ENCODE measurements around the gene LY6G5C.

Gene LY6G5C

DNA sequence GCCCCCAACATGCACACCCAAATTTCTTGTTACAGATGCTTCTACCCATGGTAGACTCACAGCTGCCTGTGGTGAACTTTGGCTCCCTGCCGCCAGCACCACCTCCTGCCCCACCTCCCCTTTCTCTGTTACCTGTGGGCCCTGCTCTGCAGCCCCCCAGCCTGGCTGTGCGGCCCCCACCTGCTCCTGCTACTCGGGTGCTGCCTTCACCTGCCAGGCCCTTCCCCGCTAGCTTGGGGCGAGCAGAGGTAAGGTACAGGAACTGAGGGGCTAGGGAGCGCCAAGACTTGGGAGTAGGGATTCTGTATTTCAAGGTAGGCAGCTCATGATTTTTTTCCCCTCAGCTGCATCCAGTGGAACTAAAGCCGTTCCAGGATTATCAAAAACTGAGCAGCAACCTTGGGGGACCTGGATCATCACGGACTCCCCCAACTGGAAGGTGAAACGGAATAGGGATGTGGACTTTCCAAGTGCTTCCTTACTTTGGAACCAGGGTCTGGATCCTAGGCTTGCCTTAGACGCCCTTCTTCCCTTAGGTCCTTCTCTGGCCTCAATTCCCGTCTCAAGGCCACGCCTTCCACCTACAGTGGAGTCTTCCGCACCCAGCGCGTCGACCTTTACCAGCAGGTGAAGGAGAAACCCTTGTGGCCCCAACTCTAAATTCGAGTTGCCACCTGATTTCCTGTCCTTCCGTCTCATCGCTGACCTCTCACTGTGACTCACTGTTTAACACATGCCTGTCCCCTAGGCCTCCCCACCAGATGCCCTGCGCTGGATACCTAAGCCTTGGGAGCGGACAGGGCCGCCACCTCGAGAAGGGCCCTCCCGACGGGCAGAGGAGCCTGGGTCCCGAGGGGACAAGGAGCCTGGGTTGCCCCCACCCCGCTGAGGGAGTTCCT is 43.9 kb downstream of the LY6G5C start:
- DNase-seq = no peak

DNA sequence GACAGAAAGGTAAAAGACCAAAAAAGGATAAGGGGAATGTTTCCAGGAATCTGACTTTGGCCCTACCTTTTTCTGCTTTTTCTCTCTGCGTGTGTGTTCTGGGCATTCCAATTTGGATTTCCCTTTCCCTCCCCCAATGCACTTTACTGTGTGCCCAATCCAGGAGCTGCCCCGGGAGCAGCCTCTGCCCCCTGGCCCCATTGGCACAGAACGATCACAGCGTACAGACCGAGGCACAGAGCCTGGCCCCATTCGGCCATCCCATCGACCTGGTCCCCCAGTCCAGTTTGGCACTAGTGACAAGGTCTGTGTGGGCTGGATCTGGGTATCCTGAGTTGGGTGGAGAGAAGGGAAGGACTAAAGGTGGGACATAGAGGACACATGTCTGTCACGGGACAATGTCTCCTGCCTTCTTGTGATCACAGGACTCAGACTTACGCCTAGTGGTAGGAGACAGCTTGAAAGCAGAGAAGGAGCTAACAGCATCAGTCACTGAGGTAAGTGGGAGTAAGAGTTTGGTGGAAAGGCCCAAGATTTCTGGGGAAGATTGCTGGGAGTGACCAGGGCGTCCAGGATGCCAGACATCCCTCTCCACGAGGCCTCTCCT is 45.8 kb downstream of the LY6G5C start:
- DNase-seq = no peak

DNA sequence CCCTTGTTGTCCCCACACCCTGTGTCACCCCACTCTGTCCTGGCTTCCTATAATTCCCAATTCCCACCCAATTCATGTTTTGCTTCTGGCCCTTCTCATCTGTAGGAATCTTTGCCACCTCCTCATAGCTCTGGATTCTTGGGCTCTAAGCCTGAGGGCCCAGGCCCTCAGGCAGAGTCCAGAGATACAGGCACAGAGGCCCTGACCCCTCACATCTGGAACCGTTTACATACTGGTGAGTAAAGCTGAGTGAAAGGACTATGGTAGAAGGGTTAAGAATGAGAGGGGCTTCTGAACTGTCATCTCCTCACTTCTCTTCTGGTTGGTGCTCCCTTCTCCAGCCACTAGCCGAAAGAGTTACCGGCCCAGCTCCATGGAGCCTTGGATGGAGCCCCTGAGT is 46.7 kb downstream of the LY6G5C start:
- DNase-seq = no peak

DNA sequence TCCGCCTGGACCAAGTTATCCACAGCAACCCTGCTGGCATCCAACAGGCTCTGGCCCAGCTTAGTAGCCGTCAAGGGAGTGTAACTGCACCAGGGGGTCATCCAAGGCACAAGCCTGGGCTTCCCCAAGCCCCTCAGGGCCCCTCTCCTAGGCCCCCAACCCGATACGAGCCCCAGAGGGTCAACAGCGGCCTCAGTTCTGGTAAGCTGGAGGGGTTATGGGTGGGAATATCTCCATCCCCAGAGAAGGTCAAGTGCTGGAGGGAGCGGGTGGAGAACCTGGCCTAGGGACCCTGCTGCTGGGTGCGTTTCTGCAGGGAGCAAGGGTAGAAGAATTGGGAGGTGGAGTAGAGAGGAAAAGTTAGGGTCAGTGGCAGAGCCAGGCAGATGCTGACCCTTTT is 47.4 kb downstream of the LY6G5C start:
- DNase-seq = no peak

DNA sequence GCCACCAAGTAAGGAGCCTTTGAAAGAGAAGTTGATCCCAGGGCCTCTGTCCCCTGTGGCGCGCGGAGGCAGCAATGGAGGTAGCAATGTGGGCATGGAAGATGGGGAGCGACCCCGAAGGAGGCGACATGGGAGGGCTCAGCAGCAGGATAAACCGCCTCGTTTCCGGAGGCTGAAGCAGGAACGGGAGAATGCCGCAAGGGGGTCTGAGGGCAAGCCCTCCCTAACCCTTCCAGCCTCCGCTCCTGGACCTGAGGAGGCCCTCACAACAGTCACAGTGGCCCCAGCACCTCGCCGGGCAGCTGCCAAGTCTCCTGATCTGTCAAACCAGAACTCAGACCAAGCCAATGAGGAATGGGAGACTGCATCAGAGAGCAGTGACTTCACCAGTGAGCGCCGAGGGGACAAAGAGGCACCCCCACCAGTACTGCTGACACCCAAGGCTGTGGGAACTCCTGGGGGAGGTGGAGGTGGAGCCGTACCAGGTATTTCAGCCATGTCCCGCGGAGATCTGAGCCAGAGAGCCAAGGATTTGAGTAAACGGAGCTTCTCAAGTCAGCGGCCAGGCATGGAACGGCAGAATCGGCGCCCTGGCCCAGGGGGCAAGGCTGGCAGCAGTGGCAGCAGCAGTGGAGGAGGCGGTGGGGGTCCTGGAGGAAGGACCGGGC is 48.5 kb downstream of the LY6G5C start:
- no peak for DNase-seq

DNA sequence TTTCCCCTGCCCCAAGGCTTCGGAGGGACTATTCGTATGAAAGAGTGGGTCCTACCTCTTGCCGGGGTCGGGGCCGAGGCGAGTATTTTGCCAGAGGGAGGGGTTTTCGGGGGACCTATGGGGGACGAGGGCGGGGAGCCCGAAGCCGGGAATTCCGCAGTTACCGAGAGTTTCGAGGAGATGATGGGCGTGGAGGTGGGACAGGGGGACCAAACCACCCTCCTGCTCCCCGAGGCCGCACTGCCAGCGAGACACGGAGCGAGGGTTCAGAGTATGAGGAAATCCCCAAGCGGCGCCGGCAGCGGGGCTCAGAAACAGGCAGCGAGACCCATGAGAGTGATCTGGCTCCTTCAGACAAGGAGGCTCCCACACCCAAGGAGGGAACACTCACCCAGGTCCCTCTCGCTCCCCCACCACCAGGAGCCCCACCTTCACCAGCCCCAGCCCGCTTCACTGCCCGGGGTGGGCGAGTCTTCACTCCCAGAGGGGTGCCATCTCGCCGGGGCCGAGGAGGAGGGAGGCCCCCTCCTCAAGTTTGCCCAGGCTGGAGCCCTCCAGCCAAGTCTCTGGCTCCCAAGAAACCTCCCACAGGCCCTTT is 49.1 kb downstream of the LY6G5C start:
- no peak for DNase-seq

DNA sequence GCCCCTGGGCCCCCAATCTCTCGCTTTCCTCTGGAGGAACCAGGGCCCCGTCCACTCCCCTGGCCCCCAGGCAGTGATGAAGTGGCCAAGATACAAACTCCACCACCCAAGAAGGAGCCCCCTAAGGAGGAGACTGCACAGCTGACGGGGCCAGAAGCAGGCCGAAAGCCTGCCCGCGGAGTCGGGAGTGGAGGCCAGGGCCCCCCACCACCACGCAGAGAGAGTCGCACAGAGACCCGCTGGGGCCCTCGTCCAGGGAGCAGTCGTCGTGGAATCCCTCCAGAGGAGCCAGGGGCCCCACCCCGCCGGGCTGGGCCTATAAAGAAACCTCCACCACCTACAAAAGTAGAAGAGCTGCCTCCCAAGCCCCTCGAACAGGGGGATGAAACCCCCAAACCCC is 49.7 kb downstream of the LY6G5C start:
- DNase-seq = no peak

DNA sequence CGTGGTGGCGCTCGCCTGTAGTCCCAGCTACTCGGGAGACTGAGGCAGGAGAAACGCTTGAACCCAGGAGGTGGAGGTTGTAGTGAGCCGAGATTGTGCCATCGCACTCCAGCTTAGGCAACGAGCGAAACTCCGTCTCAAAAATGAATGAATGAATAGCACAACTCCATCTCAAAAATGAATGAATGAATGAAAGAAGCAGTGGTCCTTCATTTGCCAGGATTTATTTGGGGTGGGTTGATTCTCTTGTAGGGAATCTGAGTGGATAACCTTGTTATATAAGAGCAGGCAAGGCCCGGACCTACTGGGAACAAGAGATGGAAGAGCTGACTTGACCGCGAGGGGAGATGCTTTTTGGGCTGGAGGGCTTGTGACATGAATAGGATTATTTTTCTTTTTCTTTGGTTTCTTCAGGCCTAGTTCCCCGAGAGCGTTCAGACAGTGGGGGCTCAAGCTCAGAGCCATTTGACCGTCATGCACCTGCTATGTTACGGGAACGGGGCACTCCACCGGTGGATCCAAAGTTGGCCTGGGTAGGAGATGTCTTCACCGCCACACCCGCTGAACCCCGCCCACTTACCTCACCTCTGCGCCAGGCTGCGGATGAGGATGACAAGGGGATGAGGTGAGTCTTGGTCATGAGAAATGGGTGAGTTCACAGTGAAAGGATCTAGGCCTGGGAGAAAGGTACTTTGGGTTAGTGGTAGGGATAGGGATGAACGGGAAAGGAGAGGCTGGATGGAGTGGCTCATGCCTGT is 50.5 kb downstream of the LY6G5C start:
- no peak for DNase-seq

DNA sequence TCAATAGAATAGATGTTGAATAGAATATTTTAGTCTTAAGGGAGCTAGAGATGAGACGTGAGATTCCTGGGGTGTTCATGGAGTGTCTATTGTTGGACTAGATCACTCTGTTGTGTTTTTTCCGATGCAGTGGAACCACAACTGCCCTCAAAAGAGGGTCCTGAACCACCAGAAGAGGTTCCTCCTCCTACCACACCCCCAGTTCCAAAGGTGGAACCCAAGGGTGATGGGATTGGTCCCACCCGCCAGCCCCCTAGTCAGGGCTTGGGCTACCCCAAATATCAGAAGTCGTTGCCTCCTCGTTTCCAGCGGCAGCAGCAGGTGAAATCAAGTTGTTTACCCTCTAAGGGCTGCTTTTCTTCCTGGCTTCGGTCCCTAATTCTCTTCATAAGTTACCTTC is 51.9 kb downstream of the LY6G5C start:
- DNase-seq = no peak

DNA sequence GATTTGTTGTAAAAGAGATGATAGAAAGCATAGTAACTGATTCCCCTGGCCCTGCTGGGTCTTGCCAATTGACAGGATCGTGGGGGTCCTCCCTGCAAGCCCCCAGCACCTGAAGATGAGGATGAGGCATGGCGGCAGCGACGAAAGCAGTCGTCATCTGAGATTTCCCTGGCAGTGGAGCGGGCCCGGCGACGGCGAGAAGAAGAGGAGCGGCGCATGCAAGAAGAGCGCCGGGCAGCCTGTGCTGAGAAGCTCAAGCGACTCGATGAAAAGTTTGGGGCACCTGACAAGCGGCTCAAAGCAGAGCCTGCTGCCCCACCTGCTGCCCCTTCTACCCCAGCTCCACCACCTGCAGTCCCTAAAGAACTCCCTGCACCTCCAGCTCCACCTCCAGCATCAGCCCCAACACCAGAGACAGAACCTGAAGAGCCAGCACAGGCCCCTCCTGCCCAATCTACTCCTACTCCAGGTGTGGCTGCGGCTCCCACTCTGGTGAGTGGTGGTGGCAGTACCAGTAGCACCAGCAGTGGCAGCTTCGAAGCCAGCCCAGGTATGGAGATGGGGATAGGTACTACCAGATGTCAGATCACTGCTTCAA is 53.1 kb downstream of the LY6G5C start:
- no peak for DNase-seq

DNA sequence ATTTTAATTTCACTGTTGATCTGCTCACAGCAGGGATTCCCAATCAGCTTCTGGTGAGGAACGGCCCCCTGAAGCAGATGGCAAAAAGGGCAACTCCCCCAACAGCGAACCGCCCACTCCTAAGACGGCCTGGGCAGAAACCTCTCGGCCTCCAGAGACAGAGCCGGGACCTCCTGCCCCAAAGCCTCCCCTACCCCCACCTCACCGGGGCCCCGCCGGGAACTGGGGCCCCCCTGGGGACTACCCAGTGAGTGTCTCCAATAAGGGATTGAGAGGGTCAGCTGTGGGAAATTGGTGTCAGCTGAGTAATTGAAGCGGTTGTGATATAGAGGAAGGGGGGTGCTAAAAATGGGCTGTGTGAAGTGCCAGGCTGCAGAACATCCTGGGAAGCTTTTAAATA is 53.9 kb downstream of the LY6G5C start:
- DNase-seq = no peak

Measured in inflammatory macrophage treated with lipopolysaccharide for 4 hours (primary cell).